ENCODE data around the gene TAGLN. TPM values are rescaled to one million over a fixed set of nuclear protein-coding genes. Genes with fewer than 3 reads are reported as not detected.

Gene TAGLN
- total RNA-seq, 4 donors from 2014 or later, result 190 to 216 (median 199) TPM

DNA sequence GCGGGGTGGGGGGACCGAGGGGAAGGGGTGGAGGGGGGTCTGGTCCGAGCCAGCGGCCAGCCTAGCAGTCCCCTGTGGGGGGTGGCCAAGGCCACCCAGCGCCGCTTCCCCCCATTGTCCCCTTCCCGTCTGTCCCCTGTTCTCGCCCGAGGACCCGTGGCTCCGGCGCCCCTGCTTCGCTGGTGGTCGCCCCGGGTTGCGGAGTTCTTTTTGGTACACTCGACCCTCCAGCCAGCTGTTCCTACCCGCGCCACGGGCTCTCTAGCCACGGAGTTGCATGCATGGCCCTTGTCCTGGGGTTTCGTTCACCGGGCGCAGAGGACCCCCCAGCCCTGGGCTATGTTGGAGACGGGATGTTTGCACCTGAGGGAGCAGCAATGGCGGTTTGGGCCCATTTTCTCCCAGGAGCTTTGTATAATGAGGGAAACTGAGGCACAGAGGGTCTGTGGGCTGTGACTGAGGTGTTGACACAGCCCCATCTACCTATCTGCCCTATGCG is 33.8 kb downstream of the TAGLN start:
- 1% methylated on average over 11 of the region's 27 CpGs for WGBS
- no peaks in the 10 kb centered on the region for H3K9me3 ChIP-seq

DNA sequence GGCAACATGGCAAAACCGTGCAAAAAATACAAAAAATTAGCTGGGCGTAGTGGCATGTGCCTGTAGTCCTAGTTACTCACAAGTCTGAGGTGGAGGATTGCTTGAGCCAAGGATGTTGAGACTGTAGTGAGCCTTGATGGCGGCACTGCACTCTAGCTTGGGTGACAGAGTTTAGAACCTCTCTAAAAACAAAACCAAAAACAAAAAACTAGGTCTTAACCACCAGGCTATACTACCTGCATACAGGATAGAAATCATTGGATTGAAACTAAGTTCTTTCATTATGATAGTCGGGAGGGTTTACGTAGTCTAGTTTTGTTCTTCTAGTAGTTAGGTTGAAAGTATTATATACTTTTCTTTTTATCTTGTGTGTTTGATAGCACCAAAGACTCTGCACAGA is 39.1 kb downstream of the TAGLN start:
- Histone ChIP-seq H3K4me3 (no peak overlapping the region), H3K9me3 (no peaks in the 10 kb centered on the region), H3K4me1 (peaks cover 11% of the 10 kb centered on the region), H3K36me3 (peaks cover 29% of the 10 kb centered on the region), H3K27ac (no peak overlapping the region), H3K27me3 (no peaks in the 10 kb centered on the region)
- peak in 1 of 2 donors; percentile 0 for DNase-seq (ENCODE audit: low spot score in 2 of 2)
- TF ChIP-seq CTCF (IDR thresholded peaks at IDR 0.05), result no peak
- no peak for TF ChIP-seq EP300 (IDR thresholded peaks at IDR 0.05)
- no peak for TF ChIP-seq POLR2AphosphoS5 (IDR thresholded peaks at IDR 0.05)
- TF ChIP-seq POLR2A (IDR thresholded peaks at IDR 0.05), result no peak
- WGBS, result 93% methylated on average over 5 of the region's 5 CpGs

More for the DNA sequence above, 33.8 kb downstream of the TAGLN start:
- Histone ChIP-seq H3K4me1 (peaks cover 41% of the 10 kb centered on the region), H3K27me3 (no peaks in the 10 kb centered on the region), H3K4me3 (peak overlapping the region; percentile 92), H3K27ac (peak overlapping the region; percentile 95), H3K36me3 (peaks cover 23% of the 10 kb centered on the region)
- TF ChIP-seq POLR2A (IDR thresholded peaks at IDR 0.05), result no peak
- no peak for TF ChIP-seq CTCF (IDR thresholded peaks at IDR 0.05)
- no peak for TF ChIP-seq EP300 (IDR thresholded peaks at IDR 0.05)
- TF ChIP-seq POLR2AphosphoS5 (IDR thresholded peaks at IDR 0.05), result no peak
- DNase-seq (ENCODE audit: low spot score in 2 of 2), result peak in 1 of 2 donors; percentile 81

DNA sequence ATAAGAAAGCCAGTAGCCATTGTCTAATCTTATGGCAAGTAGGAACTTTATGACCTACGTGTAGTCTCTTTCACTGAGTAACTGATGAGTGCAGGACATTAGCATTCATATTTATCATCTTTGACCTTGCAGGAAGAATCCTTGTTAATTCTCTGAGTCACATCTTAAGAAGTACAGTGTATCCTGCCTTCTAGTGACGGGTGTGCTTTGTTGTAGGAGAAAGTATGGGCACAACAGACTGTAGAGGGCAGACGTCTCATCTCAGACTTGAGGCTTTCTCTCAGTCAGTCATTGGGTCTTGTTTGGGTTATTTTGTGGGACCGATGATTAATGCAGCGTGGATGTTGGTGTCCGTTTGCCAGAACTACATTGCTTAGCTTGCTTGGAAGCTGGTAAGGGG is 40.1 kb downstream of the TAGLN start:
- H3K4me1 ChIP-seq, result peaks cover under 1% of the 10 kb centered on the region
- WGBS, result 79% methylated on average over 6 of the region's 6 CpGs
- no peak overlapping the region for H3K27ac ChIP-seq
- peak in 1 of 2 donors; percentile 4 for DNase-seq (ENCODE audit: low spot score in 2 of 2)
- H3K36me3 ChIP-seq, result peaks cover 31% of the 10 kb centered on the region
- H3K4me3 ChIP-seq, result no peak overlapping the region
- H3K9me3 ChIP-seq, result no peaks in the 10 kb centered on the region
- TF ChIP-seq CTCF (IDR thresholded peaks at IDR 0.05) (no peak), POLR2A (IDR thresholded peaks at IDR 0.05) (no peak), POLR2AphosphoS5 (IDR thresholded peaks at IDR 0.05) (no peak), EP300 (IDR thresholded peaks at IDR 0.05) (no peak)
- H3K27me3 ChIP-seq, result no peaks in the 10 kb centered on the region

DNA sequence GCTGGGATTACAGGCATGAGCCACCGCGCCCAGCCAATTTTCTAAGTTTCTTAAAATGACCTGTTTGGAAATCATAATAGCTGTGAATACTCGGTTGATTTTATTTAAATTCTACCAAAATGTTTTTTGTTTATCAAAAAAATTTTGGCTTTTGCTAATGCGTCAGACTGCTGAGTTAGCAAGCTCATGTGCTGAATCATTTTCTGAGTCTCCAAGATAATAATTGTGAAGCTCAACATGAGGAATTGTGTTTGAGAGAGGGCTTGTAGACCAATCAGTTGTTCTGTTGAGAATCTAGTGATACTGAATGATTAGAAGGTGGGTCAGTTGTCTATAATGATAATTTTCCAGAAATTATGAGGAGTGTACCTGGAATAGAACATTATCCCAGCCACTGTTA is 49.2 kb downstream of the TAGLN start:
- peaks cover 68% of the 10 kb centered on the region for H3K36me3 ChIP-seq
- H3K4me3 ChIP-seq, result no peak overlapping the region
- no peak overlapping the region for H3K27ac ChIP-seq
- no peak for DNase-seq (ENCODE audit: low spot score in 2 of 2)
- no peaks in the 10 kb centered on the region for H3K27me3 ChIP-seq
- WGBS, result 90% methylated on average over 4 of the region's 4 CpGs
- H3K9me3 ChIP-seq, result no peaks in the 10 kb centered on the region
- H3K4me1 ChIP-seq, result no peaks in the 10 kb centered on the region
- TF ChIP-seq POLR2A (IDR thresholded peaks at IDR 0.05) (no peak), CTCF (IDR thresholded peaks at IDR 0.05) (no peak)

- H3K27me3 ChIP-seq, result no peaks in the 10 kb centered on the region
- no peak for DNase-seq (ENCODE audit: low spot score in 2 of 2)
- H3K9me3 ChIP-seq, result no peaks in the 10 kb centered on the region
- no peak overlapping the region for H3K4me3 ChIP-seq
- no peaks in the 10 kb centered on the region for H3K4me1 ChIP-seq
- H3K27ac ChIP-seq, result no peak overlapping the region
- peaks cover 71% of the 10 kb centered on the region for H3K36me3 ChIP-seq
- TF ChIP-seq POLR2AphosphoS5 (IDR thresholded peaks at IDR 0.05) (no peak), CTCF (IDR thresholded peaks at IDR 0.05) (no peak), POLR2A (IDR thresholded peaks at IDR 0.05) (no peak), EP300 (IDR thresholded peaks at IDR 0.05) (no peak)
- WGBS, result 92% methylated on average over 4 of the region's 4 CpGs
Measured at GRCh38 chr11:117249571-117249970, 50.4 kb downstream of the TAGLN start.

Measured in suprapubic skin (tissue), 4 donors.